Measurements from ENCODE around the gene PDE6A.

- TF ChIP-seq GATA2 (IDR thresholded peaks at IDR 0.05; ENCODE audit: low read depth, low read length) (no peak), GATA3 (IDR thresholded peaks at IDR 0.05; ENCODE audit: low read depth, low read length) (no peak)
Observed at GRCh38 chr5:149938791-149939358, 5.7 kb downstream of the PDE6A start.
